Endothelial cell of umbilical vein (primary cell): ENCODE data around the gene RAD51B.

Experiments
- EZH2 ChIP-seq: IDR thresholded peaks from 2 replicates; pipeline ENCODE4 v1.6.1; 2012; ENCODE audit warnings: borderline replicate concordance, low read depth, mild to moderate bottlenecking, moderate library complexity, low read length, inconsistent platforms; ENCODE audit not compliant: severe bottlenecking
- FOS ChIP-seq: IDR thresholded peaks from 2 replicates; pipeline ENCODE4 v1.6.1; 2011; ENCODE audit warnings: mild to moderate bottlenecking, low read length, moderate library complexity, borderline replicate concordance; ENCODE audit not compliant: insufficient read depth
- MYC ChIP-seq: IDR thresholded peaks from one replicate; pipeline ENCODE4 v1.6.1; 2011; ENCODE audit warnings: mild to moderate bottlenecking, low read depth, low read length
- POLR2A ChIP-seq: IDR thresholded peaks from 2 replicates; pipeline ENCODE4 v1.6.1; 2012; ENCODE audit warnings: low read depth, mild to moderate bottlenecking, control low read depth, low read length
- POLR2AphosphoS5 ChIP-seq: IDR thresholded peaks from 2 replicates; pipeline ENCODE4 v1.6.1; 2012; ENCODE audit warnings: low read depth, mild to moderate bottlenecking, control low read depth, low read length, moderate library complexity; ENCODE audit not compliant: insufficient read depth
- TF ChIP-seq, protein P1 (sequence below), 2 donors: IDR thresholded peaks; 1 replicate in 1 of 2; 2 replicates in 1 of 2; pipeline ENCODE4 v1.5.1; 2011; ENCODE audit warnings: low read length in 2 of 2, mild to moderate bottlenecking in 2 of 2, moderate library complexity in 2 of 2, control low read depth in 1 of 2, inconsistent platforms in 1 of 2, low read depth in 1 of 2; ENCODE audit not compliant: insufficient read depth in 1 of 2; ENCODE audit errors: extremely low read depth in 1 of 2
- TF ChIP-seq, protein P2 (sequence below): IDR thresholded peaks from 2 replicates; pipeline ENCODE4 v1.6.1; 2011; ENCODE audit not compliant: insufficient read depth, insufficient read length

DNA sequence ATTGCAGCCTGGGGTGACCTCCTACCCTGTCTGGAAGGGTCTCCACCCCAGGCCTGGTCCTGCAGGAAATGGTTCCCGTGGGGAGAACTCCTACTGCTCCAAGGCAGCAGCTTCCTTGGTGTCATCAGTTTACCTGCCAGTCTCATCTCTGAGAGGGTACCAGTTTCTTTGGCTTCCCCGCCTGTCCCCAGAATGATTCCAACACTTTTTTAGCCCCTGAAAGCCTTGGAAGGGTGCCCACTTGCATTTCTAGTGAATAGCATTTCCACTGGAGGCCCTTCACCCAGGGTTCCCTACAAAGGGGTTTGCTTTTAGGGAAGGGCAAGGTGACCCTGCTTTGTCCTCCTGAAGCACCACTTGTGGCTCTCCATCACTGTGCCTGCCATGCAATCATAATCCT is 689.0 kb downstream of the RAD51B start:
- TF ChIP-seq, protein P1, sequence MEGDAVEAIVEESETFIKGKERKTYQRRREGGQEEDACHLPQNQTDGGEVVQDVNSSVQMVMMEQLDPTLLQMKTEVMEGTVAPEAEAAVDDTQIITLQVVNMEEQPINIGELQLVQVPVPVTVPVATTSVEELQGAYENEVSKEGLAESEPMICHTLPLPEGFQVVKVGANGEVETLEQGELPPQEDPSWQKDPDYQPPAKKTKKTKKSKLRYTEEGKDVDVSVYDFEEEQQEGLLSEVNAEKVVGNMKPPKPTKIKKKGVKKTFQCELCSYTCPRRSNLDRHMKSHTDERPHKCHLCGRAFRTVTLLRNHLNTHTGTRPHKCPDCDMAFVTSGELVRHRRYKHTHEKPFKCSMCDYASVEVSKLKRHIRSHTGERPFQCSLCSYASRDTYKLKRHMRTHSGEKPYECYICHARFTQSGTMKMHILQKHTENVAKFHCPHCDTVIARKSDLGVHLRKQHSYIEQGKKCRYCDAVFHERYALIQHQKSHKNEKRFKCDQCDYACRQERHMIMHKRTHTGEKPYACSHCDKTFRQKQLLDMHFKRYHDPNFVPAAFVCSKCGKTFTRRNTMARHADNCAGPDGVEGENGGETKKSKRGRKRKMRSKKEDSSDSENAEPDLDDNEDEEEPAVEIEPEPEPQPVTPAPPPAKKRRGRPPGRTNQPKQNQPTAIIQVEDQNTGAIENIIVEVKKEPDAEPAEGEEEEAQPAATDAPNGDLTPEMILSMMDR (IDR thresholded peaks at IDR 0.05; ENCODE audit: extremely low read depth in 1 of 2, insufficient read depth in 1 of 2, low read depth in 1 of 2, low read length in 2 of 2) = no peak
- TF ChIP-seq EZH2 (no peak), MYC (no peak), POLR2A (no peak), POLR2AphosphoS5 (no peak), FOS (no peak)
- TF ChIP-seq, protein P2, sequence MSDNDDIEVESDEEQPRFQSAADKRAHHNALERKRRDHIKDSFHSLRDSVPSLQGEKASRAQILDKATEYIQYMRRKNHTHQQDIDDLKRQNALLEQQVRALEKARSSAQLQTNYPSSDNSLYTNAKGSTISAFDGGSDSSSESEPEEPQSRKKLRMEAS = no peak
